KOPT-K1 (cell line): ENCODE measurements around the gene MTUS2.

ENCODE experiments used
- H3K27ac ChIP-seq: fragments of 200-600 bp; sonication (generic); 2 replicates; pipeline ENCODE4 v1.5.1; 2016; ENCODE audit warnings: antibody characterized with exemption, mild to moderate bottlenecking, low read depth, low read length; ENCODE audit not compliant: poor library complexity, severe bottlenecking
- H3K36me3 ChIP-seq: fragments of 200-600 bp; sonication (generic); 2 replicates; pipeline ENCODE4 v1.5.1; 2017; ENCODE audit warnings: antibody characterized with exemption, mild to moderate bottlenecking, low read length, moderate library complexity; ENCODE audit not compliant: insufficient read depth
- H3K9me3 ChIP-seq: fragments of 200-600 bp; sonication (generic); 2 replicates; pipeline ENCODE4 v1.5.1; 2017; ENCODE audit warnings: antibody characterized with exemption, low read length, mild to moderate bottlenecking; ENCODE audit not compliant: insufficient read depth, poor library complexity, severe bottlenecking

The MTUS2 gene

DNA sequence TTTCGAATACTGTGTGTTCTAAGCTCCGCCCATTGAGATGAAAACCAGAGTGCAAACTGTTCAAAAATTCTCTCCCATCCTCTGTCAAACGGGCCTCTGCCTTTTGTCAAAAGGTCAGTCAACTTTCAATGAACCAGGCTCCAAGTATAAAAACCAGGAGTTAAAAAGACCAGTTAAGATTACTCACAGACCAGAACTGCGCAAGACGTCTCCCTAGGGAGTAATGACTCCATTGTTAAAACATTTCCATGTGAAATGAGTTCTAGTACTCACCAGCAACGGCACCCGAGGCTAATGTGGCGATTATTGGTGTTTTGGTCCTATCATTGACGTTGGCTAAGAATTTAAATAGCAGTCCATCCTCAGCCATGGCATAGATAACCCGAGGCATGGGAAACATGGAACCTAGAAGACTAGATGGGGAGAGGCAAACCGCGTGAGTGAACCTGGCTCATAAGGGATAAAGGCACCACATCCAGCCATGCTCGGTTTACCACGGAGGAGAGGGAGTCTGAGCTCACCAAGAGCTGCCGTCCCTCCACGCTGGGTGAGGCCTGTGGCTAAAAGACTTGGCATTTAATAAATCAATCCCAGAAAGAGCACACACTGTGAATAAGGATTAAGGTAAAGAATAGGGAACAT is 702.0 kb downstream of the MTUS2 start:
- Histone ChIP-seq H3K27ac (no peak overlapping the region), H3K9me3 (no peaks in the 10 kb centered on the region), H3K36me3 (peaks cover 99% of the 10 kb centered on the region)

DNA sequence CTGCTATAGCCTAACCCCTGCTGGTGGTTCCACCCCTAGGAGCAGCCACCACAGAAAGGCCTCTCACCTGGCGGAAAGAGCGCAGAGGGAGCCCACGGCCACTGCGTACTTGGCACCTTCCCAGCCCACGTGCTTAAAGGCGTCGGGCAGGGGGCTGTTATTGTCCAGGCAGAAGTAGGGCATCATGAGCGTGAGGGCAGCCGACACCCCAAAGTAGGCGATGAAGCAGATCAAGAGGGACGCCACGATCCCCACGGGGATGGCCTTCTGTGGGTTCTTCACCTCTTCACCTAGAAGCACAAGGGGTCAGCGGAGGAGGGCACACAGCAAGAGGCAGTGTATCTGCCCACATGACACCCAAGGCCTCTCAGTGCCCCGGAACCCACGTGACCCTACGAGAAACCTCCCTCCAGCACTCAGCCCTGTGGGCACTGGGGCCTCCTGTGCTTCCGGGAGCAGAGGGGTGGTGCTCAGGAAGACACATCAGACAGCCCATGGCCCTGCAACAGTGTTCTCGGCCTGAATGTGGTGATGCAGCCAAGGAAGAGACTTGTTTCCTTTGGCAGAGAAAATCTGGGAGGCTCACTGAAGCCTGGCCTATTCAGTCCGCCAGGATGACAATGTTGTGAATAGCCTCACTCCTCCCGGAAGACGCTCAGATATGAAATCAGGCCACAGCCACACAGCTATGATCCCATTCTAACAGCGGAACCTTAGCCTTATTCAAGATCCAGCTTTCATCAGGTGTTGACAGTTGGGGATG is 703.2 kb downstream of the MTUS2 start:
- Histone ChIP-seq H3K27ac (no peak overlapping the region), H3K36me3 (peaks cover 99% of the 10 kb centered on the region), H3K9me3 (no peaks in the 10 kb centered on the region)

DNA sequence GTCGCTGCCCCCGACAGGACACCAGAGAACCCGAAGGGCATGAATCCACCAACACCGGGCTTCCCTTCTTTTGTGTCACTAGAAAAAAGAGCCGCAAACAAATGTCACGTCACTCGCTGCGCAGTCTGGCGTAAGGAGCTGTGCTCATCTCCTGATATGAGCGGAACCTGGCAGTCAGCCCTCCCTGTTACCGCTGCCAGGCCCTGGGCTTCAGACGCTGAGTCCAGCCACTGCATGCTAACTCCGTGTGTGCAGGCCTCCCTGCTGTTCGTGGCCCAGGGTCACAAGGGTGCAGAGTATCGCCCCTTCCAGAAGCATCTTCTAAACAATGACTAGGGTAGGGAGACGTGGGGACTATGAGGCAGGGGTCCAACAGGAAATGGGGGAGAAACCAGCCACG is 704.0 kb downstream of the MTUS2 start:
- Histone ChIP-seq H3K9me3 (no peaks in the 10 kb centered on the region), H3K36me3 (peaks cover 99% of the 10 kb centered on the region), H3K27ac (no peak overlapping the region)

DNA sequence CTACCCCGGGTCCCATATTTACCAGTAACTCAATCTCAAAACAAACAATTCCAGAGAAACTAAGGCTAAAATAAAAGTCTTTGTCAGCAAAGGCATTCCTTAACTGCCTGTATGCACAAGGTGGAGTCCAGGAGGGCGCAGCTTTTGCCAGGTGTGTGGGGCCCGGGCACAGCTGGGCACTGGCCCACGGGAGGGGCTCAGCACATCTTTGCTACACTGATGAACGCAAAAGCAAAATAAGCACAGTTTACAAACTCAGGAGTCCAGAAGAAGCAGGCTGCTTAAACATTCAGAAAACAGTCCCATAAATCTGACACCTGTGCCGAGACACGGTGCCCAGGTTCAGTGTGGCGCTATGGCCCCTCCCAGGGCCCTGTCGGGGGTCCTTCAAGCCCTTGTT is 704.5 kb downstream of the MTUS2 start:
- Histone ChIP-seq H3K9me3 (no peaks in the 10 kb centered on the region), H3K27ac (no peak overlapping the region), H3K36me3 (peaks cover 99% of the 10 kb centered on the region)

DNA sequence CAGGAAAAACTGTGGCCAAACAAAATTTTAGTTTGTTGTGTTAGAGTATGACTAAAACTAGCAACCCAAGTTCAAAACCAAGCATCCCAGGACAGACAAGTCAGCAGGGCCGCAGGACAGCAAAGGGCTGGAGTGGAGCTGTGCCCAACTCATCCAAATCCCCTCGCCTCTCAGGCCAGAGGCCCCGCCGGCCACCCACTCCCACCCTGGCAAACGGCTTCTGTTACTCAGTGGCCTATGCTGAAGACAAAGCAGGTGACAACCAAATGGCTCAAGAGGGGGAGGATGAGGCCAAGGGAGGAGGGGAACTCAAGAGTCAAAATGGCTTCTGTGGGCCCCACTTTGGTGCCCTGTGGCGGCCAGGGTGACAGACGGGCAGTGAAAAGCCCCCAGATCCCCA is 705.6 kb downstream of the MTUS2 start:
- peaks cover 99% of the 10 kb centered on the region for H3K36me3 ChIP-seq

DNA sequence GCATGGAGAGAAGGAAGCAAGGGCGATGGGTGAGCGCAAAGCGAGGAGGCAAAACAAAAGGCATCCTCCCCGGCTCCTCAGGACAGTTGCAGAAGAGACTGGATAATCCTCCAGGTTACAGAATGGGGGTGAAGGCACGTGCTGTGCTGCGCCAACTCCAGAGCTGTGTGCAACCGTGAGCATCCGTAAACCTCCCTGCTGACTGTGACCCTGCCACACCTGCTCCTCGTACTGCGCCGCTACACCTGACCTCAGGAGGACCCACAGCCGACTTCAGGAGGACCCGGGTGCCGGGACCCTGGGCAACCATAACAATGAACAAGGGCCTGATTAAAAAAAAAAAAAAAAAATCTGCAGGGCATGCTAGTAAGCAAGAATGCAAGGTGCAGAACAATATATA is 706.6 kb downstream of the MTUS2 start:
- H3K9me3 ChIP-seq: no peaks in the 10 kb centered on the region
- no peak overlapping the region for H3K27ac ChIP-seq
- H3K36me3 ChIP-seq: peaks cover 99% of the 10 kb centered on the region

More for the DNA sequence above, 705.6 kb downstream of the MTUS2 start:
- Histone ChIP-seq H3K27ac (no peak overlapping the region), H3K9me3 (no peaks in the 10 kb centered on the region)

DNA sequence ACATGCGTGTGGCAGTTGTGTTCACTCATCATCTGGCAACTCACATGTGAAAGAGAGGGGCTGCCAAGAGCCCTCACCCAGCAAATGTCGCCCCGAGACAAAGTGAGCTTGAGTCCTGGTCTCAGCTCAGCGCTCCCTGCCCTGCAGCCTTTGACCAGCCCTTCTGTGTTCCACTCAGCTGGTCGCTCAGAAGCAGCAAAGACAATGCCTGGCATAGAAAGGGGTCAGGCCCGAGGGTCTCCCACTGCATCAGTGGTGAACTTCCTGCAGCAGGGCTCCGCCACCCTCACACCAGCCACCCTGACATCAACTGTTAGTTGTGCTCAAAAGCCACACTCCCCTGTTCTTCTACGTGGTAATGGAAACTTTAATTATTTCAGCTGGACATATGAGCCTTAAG is 707.4 kb downstream of the MTUS2 start:
- Histone ChIP-seq H3K36me3 (peaks cover 99% of the 10 kb centered on the region), H3K9me3 (no peaks in the 10 kb centered on the region), H3K27ac (no peak overlapping the region)

DNA sequence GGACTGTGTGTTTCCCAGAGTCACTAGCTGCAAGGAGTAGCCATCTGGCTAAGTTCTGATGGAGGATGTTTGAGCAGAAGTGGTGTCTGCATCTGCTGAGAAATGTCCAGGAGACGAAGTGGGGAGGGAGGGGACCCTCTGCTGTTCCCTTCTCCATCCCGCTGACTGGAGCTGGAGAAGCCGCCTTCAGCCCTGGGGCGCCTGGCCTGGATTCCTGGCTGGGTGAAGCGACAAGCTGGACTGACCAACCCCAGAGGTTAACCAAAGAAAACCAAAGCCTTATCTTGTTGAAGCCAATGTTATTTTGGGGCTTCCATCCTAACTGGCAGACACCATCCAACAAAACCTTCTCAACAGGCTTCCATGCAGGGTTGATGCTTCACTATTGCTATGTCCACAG is 707.8 kb downstream of the MTUS2 start:
- Histone ChIP-seq H3K9me3 (no peaks in the 10 kb centered on the region), H3K27ac (no peak overlapping the region), H3K36me3 (peaks cover 99% of the 10 kb centered on the region)

DNA sequence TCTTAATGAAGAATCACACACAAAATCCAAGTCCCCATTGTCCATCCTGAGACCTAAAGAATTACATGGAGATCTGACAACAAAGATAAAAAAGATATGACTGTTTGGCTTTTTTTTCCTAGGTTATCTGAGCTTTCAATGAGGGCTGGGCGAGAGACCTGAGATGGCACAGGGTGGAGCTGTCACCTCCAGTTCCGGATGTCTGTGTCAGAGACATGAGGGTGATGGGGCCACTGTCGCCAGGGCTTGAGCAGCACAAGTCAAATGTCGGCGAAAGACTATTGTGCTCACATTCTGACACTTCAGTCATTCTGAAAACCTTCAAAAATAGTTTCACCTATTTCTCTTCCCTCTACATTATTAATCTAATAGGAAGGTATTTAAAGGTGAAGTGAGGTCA is 709.6 kb downstream of the MTUS2 start:
- no peaks in the 10 kb centered on the region for H3K9me3 ChIP-seq
- peaks cover 99% of the 10 kb centered on the region for H3K36me3 ChIP-seq
- H3K27ac ChIP-seq: no peak overlapping the region

DNA sequence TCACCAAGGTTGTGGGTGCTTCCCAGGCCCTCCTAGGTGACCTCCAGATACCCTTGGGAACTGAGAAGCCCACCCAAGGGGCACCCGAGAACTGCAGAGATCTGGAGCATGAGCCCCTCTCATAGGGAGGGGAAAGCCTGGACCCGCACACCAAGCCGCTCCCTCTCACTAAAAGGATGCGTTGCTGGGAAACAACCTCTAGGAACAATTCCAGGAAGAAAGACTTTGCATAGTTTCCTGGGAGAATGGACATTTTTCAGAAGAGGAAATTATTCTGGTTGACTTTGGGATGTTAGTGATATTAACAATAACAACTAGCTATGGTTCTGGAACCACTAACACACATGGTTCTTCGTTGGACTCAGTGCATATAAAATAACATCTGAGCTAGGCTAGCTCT is 710.8 kb downstream of the MTUS2 start:
- Histone ChIP-seq H3K9me3 (no peaks in the 10 kb centered on the region), H3K36me3 (peaks cover 99% of the 10 kb centered on the region), H3K27ac (no peak overlapping the region)

DNA sequence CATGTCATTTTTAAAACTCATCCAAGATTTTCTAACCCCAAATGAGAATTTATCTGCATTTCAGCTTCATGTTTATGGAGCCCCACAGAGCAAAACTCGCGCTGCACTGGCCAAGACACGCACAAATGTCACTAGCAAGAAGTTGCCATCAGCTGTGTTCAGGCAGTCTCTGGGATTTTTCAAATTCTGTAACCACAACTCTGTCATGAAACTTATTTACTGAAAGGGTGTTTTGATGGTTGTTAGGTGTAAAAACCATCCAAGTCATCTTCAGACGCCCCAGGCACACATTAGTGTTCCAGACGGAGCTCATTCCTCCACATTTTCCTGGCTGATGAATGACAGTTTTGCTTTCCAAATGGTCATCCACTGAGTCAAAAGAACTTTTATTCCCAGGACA is 712.0 kb downstream of the MTUS2 start:
- no peaks in the 10 kb centered on the region for H3K9me3 ChIP-seq
- H3K27ac ChIP-seq: no peak overlapping the region
- H3K36me3 ChIP-seq: peaks cover 97% of the 10 kb centered on the region

DNA sequence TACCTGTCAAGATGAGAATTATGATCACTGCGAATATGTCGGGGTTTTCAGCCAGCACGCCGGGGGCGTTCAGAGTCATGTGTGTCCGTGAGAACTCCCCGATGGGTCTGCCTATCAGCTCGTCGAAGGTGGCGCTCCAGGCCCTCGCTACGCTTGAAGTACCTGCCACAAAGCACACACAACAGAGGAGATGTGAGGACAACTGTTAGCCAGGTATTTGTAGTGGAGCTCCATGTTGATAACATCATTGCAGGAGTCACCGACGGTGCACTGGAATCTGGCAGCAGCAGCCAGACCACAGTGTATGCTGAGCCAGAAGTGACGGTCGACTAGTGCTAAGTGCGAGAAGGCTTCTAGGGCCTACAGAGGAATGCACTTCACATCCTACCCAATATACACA is 712.7 kb downstream of the MTUS2 start:
- Histone ChIP-seq H3K9me3 (no peaks in the 10 kb centered on the region), H3K36me3 (peaks cover 97% of the 10 kb centered on the region), H3K27ac (no peak overlapping the region)

DNA sequence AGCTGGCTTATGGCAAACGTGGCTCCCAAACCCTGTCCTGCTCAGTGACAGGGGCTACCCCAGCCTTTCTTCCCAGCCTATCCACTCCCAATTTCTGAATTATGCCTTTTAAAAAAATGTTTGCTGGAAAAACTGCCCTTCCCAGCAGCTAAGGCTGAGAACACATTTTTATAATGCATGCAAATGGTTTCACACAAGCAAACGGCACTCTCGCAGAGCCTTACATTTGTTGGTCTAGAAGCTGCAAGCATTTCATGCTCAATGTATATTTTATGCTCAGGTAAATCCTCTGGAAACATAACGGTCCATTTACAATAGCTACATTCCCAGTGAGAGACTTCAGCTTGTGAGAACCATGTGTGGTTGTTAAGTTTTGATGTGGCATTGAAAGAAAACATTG is 713.9 kb downstream of the MTUS2 start:
- no peak overlapping the region for H3K27ac ChIP-seq
- no peaks in the 10 kb centered on the region for H3K9me3 ChIP-seq
- peaks cover 96% of the 10 kb centered on the region for H3K36me3 ChIP-seq

DNA sequence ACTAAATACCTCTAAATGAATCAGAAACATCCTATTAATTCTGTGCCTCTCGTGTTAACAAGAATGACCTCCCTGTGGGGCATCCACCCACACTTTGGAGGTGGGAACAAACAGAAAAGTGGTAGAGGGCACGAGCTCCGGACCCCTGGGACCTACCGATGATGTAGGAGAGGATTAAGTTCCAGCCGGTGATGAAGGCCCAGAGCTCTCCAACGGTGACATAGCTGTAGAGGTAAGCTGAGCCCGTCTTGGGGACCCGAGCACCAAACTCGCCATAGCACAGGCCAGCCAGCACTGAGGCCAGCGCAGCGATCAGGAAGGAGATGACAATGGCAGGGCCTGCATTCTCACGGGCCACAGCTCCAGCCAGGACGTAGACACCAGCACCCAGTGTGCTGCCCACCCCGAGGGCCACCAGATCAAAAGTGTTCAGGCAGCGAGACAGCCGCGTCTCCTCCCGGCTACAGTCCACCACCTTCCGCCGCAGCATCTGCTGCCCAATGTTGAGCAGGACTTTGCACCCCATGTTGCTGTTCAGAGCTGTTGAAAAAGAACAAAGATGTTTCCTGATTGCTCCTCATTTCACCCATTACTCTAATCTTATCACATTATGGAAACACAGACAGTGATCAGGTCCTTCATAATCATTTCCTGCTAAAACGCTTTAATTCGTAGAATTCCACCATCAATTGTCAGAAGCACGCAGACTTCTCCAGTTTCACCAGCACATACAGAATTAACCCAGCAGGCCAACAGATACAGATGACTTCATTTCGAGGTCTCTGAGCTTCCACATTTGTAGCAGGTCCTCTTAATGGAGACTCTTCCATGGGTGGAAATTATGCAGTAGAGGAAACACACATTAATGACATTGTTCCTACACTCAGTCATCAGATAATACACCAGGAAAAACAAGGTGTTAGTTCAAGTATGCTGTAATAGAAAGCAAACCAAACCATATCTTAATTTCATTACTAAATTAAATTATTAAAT is 715.8 kb downstream of the MTUS2 start:
- H3K27ac ChIP-seq: no peak overlapping the region
- H3K9me3 ChIP-seq: no peaks in the 10 kb centered on the region
- H3K36me3 ChIP-seq: peaks cover 96% of the 10 kb centered on the region

DNA sequence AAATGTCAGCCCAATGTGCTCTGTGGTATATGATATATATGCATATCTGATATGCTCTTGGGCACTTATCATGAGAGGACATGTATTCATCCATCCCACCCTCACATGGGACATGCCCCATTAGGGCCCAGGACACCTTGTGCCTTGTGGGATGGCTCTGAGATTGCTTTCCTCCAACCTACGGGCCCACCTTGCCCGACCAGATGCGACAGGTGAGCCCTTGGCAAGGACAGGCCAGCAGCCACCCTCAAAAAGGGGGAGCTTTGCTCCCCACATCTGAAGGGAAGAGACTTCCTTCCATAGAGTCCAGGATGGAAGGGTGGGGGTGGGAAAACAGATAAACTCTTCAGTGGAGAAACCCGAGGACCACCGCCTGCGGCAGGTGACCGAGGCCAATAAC is 716.7 kb downstream of the MTUS2 start:
- Histone ChIP-seq H3K9me3 (no peaks in the 10 kb centered on the region), H3K36me3 (peaks cover 94% of the 10 kb centered on the region), H3K27ac (no peak overlapping the region)
